AG10803 (cell line): ENCODE results near the gene ARHGAP9.
A peak's percentile ranks its signal among the peaks of the same experiment; 100 is the strongest.

Experiments used
- DNase-seq: peaks from one replicate; pipeline ENCODE4 v3.0.0; 2010; ENCODE audit warnings: low read depth
- H3K4me3 ChIP-seq: 2 replicates; pipeline ENCODE4 v1.5.1; 2011; ENCODE audit warnings: mild to moderate bottlenecking, low read length, control low read depth
- TF ChIP-seq, protein P1 (sequence below): conservative IDR thresholded peaks from 2 replicates; pipeline ENCODE4 v1.5.1; 2011; ENCODE audit warnings: mild to moderate bottlenecking, low read length, control low read depth, inconsistent platforms

ARHGAP9 gene

DNA sequence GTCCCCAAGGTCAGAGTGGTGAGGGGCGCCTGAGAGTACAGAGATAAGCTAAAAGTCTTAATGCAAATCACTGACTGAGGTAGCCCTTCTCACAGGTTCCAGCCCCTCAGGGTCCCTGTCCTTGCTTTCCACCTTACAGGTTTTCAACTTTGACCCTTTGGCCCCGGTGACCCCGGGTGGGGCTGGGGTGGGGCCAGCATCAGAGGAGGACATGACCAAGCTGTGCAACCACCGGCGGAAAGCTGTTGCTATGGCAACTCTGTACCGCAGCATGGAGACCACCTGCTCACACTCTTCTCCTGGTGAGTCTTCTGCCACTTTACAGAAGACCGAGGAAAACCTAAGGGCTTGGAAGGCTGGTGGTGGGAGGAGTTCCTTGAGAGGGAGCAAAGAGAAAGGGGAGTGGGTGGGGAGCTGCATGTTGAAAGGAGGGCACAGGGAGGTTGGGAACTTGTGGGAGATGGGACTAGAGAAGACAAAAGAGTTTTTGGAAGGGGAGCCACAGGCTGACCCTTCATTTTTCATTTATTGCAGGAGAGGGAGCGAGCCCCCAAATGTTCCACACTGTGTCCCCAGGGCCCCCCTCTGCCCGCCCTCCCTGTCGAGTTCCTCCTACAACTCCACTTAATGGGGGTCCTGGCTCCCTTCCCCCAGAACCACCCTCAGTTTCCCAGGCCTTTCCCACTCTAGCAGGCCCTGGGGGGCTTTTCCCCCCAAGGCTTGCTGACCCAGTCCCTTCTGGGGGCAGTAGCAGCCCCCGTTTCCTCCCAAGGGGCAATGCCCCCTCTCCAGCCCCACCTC, 45.3 kb upstream of the ARHGAP9 start:
- TF ChIP-seq, protein P1, sequence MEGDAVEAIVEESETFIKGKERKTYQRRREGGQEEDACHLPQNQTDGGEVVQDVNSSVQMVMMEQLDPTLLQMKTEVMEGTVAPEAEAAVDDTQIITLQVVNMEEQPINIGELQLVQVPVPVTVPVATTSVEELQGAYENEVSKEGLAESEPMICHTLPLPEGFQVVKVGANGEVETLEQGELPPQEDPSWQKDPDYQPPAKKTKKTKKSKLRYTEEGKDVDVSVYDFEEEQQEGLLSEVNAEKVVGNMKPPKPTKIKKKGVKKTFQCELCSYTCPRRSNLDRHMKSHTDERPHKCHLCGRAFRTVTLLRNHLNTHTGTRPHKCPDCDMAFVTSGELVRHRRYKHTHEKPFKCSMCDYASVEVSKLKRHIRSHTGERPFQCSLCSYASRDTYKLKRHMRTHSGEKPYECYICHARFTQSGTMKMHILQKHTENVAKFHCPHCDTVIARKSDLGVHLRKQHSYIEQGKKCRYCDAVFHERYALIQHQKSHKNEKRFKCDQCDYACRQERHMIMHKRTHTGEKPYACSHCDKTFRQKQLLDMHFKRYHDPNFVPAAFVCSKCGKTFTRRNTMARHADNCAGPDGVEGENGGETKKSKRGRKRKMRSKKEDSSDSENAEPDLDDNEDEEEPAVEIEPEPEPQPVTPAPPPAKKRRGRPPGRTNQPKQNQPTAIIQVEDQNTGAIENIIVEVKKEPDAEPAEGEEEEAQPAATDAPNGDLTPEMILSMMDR: no peak
- no peak for DNase-seq
- peak overlapping the region; percentile 89 for H3K4me3 ChIP-seq

DNA sequence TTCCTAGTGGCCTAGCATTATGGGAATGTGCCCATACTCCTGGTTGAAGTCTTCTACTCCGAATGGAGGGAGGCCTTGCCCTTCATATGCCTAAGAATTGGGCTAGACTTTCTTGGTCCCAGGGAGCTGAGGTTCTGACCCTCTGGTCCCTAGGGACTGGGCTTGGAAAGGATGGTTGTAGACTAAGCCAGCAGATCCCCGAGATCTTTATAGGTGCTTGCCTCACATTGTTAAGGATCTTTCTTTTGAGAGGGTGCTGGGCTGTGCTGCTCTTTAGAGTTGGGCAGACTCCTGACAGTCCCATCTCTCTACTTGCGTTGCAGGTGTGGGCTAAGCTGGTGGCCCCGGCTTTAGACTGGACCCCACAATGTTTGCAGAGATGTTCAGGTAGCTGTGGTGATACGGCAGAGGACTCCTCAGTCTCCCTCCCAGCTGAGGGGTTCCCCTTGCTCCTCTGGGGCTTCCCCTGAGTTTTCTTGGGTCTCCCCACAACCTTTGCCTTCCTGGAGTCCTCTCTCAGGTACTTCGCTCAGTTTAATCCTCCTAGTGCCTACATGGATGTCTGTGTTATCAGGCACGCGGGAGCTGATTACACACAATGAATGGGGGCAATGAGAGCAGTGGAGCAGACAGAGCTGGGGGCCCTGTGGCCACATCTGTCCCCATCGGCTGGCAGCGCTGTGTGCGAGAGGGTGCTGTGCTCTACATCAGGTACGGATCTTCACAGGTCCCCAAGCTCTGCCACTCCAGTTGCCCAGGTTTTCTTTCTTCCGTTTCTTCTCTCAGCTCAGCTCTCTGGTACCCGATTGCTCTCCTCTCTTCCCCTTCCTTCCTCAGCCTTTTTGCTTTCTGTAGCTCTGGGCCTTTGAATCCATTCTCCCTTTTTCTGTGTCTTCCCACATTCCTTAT, 44.3 kb upstream of the ARHGAP9 start:
- DNase-seq: no peak

DNA sequence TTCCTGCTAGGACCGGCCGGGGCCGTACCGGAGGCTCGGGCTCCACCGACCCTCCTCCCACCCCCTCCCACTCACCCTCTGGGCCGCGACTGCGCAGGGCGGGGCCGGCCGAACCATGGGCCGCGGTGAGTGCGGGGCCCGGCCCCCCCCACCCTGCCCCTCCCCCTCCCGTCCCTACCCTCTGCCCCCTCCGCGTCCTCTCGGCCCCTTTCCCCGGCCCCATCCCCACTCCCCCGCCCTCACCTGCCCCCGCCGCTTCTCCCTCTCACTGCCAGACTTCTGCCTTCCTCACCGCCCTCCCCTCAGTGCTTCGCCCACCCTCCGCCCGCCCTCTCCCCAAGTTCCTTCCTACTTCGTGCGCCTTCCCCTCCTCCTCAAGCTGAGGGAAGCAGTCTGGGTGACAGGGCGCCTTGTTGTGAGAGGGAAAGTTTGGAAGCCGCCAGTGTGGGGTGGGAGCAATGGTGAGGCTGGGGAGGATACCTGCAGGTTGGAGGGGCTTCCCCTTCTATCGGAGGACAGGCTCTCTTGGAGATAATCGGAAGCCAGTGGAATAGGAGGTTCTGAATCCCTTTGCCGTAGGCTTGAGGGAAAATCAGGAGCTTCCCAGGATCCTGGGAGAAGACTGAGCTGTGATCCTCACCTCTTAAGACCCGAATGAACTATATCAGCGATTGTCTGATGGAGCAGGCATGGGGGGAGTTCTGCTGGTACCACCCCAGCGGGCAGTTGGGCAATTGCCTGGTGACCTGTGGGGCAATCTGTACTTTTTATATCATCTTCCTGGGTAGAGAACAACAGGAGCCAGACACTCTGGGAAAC, 43.4 kb upstream of the ARHGAP9 start:
- TF ChIP-seq, protein P1: no peak
- peak; percentile 46 for DNase-seq
- H3K4me3 ChIP-seq: peak overlapping the region; percentile 89

More for the DNA sequence above, 44.3 kb upstream of the ARHGAP9 start:
- peak overlapping the region; percentile 89 for H3K4me3 ChIP-seq
- TF ChIP-seq, protein P1: no peak

DNA sequence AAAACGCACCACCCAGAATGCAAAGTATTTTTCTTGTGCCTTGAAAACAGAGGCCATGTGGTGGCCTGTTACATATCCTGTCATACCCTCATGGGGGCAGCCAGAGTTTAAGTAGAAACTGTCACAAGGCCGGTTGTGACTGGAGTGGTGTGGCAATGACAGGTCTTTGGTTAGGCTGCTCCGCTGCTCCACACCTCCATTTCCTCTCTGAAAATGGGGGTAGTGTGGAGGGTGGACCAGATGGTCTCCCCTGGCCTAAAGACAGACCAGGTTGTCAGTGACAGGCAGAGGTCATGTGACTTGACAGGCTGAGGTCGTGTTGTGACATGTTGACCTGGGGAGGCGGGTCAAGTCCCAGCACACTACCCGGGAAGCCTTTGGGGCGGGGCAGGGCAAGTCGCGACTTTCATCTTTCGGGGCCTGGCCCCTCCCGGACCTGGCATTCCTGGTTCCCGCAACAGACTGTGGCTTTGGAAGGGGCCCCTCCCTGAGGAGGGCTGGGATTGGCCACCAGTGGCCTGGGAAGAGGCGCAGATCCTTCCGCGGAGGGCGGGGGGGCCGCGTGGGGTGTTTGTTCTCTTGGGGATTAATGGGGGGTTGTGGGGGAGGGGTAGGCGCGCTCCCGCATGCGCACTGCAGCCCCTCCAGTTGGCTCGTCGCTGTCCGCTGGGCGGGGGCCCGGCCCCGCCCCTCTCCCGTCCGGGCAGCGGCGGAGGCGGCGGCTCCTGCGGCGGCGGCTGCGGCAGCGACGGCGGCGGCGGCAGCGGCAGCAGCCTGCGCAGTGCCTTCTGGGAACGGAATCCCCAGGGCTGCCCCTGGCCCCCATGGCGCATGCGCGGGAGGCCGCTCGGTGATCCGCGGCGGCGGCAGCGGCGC, 42.6 kb upstream of the ARHGAP9 start, which contains the start of gene MBD6:
Gene MBD6, plus strand, starts transcription at position 814 of the 876 bp plus-strand sequence. CDS start 1,480 bp downstream, outside the sequence.
- peak; percentile 97 for DNase-seq
- TF ChIP-seq, protein P1: no peak
- peak within 1 kb of the TSS; percentile 89 for H3K4me3 ChIP-seq

DNA sequence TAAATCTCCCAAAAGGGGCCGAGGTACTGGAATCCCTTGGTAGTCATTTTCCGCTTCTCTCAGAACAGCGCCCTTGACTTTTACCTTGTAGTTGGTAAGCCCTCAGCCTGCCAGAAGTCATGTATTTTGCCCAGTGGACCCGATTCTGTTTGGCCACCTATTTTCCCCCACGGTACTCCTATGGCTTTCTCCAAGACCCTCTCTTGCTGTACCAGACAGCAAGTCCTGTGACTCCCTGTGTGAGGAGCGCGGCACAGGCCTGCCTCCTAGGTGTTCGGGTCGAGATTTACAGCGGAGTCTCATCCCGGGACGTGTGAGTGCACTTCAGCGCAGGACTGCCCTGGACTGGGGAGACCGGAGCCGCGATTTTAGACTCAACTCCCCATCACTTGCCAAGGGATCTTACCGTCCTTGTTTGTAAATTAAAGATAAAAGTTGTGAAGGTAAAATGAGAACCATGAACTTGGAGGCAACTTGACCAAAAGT, 41.9 kb upstream of the ARHGAP9 start:
- peak overlapping the region; percentile 61 for H3K4me3 ChIP-seq
- TF ChIP-seq, protein P1: no peak
- peak; percentile 52 for DNase-seq
